Neural cell (in vitro differentiated cells): ENCODE results near the gene ARHGEF19. TPM values are rescaled to one million over a fixed set of nuclear protein-coding genes. Genes with fewer than 3 reads are reported as not detected.
"Not testable (repeated sequence)": the region's sequence is repeated elsewhere in the genome, so short reads cannot be mapped to it uniquely, and the experiment has no call there.

ENCODE experiments used
- H2AFZ ChIP-seq: fragments of 200-600, 300-800 bp; sonication (generic), shearing (Covaris generic); 2 replicates; pipeline ENCODE4 v1.6.0; 2014; ENCODE audit warnings: low read depth, mild to moderate bottlenecking, antibody characterized with exemption, low read length, moderate library complexity
- H3F3A ChIP-seq: fragments of 200-600 bp; shearing (Covaris generic); 2 replicates; pipeline ENCODE4 v1.6.1; 2016; ENCODE audit warnings: mild to moderate bottlenecking, moderate library complexity, mixed read lengths, antibody characterized with exemption, low read length; ENCODE audit not compliant: insufficient read depth, poor library complexity, severe bottlenecking
- H3K27ac ChIP-seq: fragments of 200-600, 300-800 bp; sonication (generic), shearing (Covaris generic); 2 replicates; pipeline ENCODE4 v1.5.1; 2014; ENCODE audit warnings: mild to moderate bottlenecking, low read length, moderate library complexity
- H3K27me3 ChIP-seq: fragments of 300-800, 200-600 bp; sonication (generic), shearing (Covaris generic); 2 replicates; pipeline ENCODE4 v1.6.0; 2014; ENCODE audit warnings: mild to moderate bottlenecking, low read depth, low read length, moderate library complexity; ENCODE audit not compliant: insufficient read depth
- H3K36me3 ChIP-seq: fragments of 300-800, 200-600 bp; sonication (generic), shearing (Covaris generic); 2 replicates; pipeline ENCODE4 v1.5.1; 2014; ENCODE audit warnings: mild to moderate bottlenecking, antibody characterized with exemption, low read length, moderate library complexity; ENCODE audit not compliant: insufficient read depth
- H3K4me2 ChIP-seq: fragments of 300-800, 200-600 bp; sonication (generic), shearing (Covaris generic); 2 replicates; pipeline ENCODE4 v1.6.0; 2014; ENCODE audit warnings: mild to moderate bottlenecking, low read length
- H3K4me3 ChIP-seq: fragments of 300-800, 200-600 bp; sonication (generic), shearing (Covaris generic); 2 replicates; pipeline ENCODE4 v1.5.1; 2014; ENCODE audit warnings: mild to moderate bottlenecking, low read length, moderate library complexity
- H3K79me2 ChIP-seq: fragments of 200-600 bp; shearing (Covaris generic); replicated peaks from 2 replicates; pipeline ENCODE4 v1.6.0; 2014; ENCODE audit warnings: mild to moderate bottlenecking, low read length, moderate library complexity; ENCODE audit not compliant: insufficient read depth
- H3K9ac ChIP-seq: fragments of 300-800, 200-600 bp; sonication (generic), shearing (Covaris generic); 2 replicates; pipeline ENCODE4 v1.6.1; 2016; ENCODE audit warnings: mild to moderate bottlenecking, low read length, mixed read lengths
- H3K9me2 ChIP-seq: fragments of 200-600 bp; shearing (Covaris generic); 2 replicates; pipeline ENCODE4 v1.6.1; 2016; ENCODE audit warnings: mild to moderate bottlenecking, low read length, mixed read lengths; ENCODE audit not compliant: insufficient read depth
- H3K9me3 ChIP-seq: fragments of 200-600, 300-800 bp; sonication (generic), shearing (Covaris generic); 2 replicates; pipeline ENCODE4 v1.6.1; 2016; ENCODE audit warnings: mild to moderate bottlenecking, mixed run types, low read length, moderate library complexity, mixed read lengths
- H4K20me1 ChIP-seq: fragments of 200-600 bp; shearing (Covaris generic); 2 replicates; pipeline ENCODE4 v1.6.1; 2016; ENCODE audit warnings: mild to moderate bottlenecking, mixed run types; ENCODE audit not compliant: insufficient read depth
- EP300 ChIP-seq: fragments of 450-650 bp; conservative IDR thresholded peaks from 2 replicates; pipeline ENCODE4 v1.6.1; 2014; ENCODE audit warnings: antibody characterized with exemption, mild to moderate bottlenecking, moderate library complexity; ENCODE audit not compliant: poor library complexity, severe bottlenecking
- EZH2 ChIP-seq: fragments of 200-600, 300-800 bp; shearing (Covaris generic), sonication (generic); IDR thresholded peaks from 2 replicates; pipeline ENCODE4 v1.6.1; 2014; ENCODE audit warnings: antibody characterized with exemption, low read length, borderline replicate concordance, mild to moderate bottlenecking; ENCODE audit not compliant: insufficient read depth, poor library complexity, severe bottlenecking
- MXI1 ChIP-seq: fragments of 450-650 bp; conservative IDR thresholded peaks from 2 replicates; pipeline ENCODE4 v1.6.1; 2014; ENCODE audit warnings: antibody characterized with exemption, mild to moderate bottlenecking; ENCODE audit not compliant: poor library complexity, severe bottlenecking
- POLR2AphosphoS5 ChIP-seq: IDR thresholded peaks from 2 replicates; pipeline ENCODE4 v1.6.1; 2012
- RAD21 ChIP-seq: fragments of 450-650 bp; conservative IDR thresholded peaks from 2 replicates; pipeline ENCODE4 v1.6.1; 2014; ENCODE audit warnings: antibody characterized with exemption, mild to moderate bottlenecking, moderate library complexity
- SMC3 ChIP-seq: fragments of 450-650 bp; conservative IDR thresholded peaks from 2 replicates; pipeline ENCODE4 v1.6.1; 2014; ENCODE audit warnings: antibody characterized with exemption, mild to moderate bottlenecking, moderate library complexity; ENCODE audit not compliant: poor library complexity
- TAF1 ChIP-seq: IDR thresholded peaks from 2 replicates; pipeline ENCODE4 v1.6.1; 2012; ENCODE audit warnings: low read depth
- polyA plus RNA-seq: library from polyadenylated mRNA; depleted of rRNA; stranded (reverse); fragments of >200 nt; gene quantifications from 2 replicates; pipeline ENCODE4 v1.2.3, GENCODE V29; 2014
- TF ChIP-seq, protein P1 (sequence below): fragments of 450-650 bp; IDR thresholded peaks from 2 replicates; pipeline ENCODE4 v1.5.1; 2014; ENCODE audit warnings: antibody characterized with exemption, mild to moderate bottlenecking, moderate library complexity; ENCODE audit not compliant: poor library complexity, severe bottlenecking
- TF ChIP-seq, protein P2 (sequence below): IDR thresholded peaks from 2 replicates; pipeline ENCODE4 v1.6.1; 2012; ENCODE audit warnings: borderline replicate concordance

Gene ARHGEF19
- polyA plus RNA-seq, 1 donor from 2014 or later: 0.93 TPM

DNA sequence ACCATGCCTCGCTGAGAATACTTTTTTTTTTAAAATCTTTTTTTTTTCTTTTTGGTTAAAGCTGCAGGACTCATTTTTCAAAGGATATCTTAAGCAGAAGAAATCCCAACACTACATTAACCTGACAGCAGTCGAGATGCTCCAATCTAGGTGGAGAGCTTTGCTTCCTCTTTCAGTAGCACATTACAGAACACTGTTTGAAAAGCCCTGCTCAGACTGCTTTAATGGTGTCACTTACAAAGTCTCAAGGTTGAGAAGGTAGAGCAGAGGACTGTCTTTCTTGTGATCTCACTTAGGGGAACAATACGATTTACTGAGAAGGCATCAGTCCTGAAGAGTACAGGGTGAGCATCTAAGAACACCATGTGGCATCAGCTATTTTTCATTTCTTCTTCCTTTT lies 45.5 kb upstream of the ARHGEF19 start:
- Histone ChIP-seq H3K4me3 (no peak overlapping the region), H3K4me2 (no peak overlapping the region), H2AFZ (no peak overlapping the region), H3K9me2 (no peaks in the 10 kb centered on the region), H3K27ac (no peak overlapping the region), H3K9me3 (no peaks in the 10 kb centered on the region), H3K79me2 (no peaks in the 10 kb centered on the region), H3K9ac (no peak overlapping the region), H4K20me1 (no peaks in the 10 kb centered on the region), H3K27me3 (no peaks in the 10 kb centered on the region), H3K36me3 (peaks cover 11% of the 10 kb centered on the region), H3F3A (no peaks in the 10 kb centered on the region)
- no peak for TF ChIP-seq SMC3
- TF ChIP-seq, protein P1, sequence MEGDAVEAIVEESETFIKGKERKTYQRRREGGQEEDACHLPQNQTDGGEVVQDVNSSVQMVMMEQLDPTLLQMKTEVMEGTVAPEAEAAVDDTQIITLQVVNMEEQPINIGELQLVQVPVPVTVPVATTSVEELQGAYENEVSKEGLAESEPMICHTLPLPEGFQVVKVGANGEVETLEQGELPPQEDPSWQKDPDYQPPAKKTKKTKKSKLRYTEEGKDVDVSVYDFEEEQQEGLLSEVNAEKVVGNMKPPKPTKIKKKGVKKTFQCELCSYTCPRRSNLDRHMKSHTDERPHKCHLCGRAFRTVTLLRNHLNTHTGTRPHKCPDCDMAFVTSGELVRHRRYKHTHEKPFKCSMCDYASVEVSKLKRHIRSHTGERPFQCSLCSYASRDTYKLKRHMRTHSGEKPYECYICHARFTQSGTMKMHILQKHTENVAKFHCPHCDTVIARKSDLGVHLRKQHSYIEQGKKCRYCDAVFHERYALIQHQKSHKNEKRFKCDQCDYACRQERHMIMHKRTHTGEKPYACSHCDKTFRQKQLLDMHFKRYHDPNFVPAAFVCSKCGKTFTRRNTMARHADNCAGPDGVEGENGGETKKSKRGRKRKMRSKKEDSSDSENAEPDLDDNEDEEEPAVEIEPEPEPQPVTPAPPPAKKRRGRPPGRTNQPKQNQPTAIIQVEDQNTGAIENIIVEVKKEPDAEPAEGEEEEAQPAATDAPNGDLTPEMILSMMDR: no peak
- no peak for TF ChIP-seq RAD21
- no peak for TF ChIP-seq TAF1
- no peak for TF ChIP-seq EZH2
- TF ChIP-seq, protein P2, sequence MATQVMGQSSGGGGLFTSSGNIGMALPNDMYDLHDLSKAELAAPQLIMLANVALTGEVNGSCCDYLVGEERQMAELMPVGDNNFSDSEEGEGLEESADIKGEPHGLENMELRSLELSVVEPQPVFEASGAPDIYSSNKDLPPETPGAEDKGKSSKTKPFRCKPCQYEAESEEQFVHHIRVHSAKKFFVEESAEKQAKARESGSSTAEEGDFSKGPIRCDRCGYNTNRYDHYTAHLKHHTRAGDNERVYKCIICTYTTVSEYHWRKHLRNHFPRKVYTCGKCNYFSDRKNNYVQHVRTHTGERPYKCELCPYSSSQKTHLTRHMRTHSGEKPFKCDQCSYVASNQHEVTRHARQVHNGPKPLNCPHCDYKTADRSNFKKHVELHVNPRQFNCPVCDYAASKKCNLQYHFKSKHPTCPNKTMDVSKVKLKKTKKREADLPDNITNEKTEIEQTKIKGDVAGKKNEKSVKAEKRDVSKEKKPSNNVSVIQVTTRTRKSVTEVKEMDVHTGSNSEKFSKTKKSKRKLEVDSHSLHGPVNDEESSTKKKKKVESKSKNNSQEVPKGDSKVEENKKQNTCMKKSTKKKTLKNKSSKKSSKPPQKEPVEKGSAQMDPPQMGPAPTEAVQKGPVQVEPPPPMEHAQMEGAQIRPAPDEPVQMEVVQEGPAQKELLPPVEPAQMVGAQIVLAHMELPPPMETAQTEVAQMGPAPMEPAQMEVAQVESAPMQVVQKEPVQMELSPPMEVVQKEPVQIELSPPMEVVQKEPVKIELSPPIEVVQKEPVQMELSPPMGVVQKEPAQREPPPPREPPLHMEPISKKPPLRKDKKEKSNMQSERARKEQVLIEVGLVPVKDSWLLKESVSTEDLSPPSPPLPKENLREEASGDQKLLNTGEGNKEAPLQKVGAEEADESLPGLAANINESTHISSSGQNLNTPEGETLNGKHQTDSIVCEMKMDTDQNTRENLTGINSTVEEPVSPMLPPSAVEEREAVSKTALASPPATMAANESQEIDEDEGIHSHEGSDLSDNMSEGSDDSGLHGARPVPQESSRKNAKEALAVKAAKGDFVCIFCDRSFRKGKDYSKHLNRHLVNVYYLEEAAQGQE: no peak
- TF ChIP-seq EP300: no peak
- TF ChIP-seq MXI1: no peak
- TF ChIP-seq POLR2AphosphoS5: no peak

DNA sequence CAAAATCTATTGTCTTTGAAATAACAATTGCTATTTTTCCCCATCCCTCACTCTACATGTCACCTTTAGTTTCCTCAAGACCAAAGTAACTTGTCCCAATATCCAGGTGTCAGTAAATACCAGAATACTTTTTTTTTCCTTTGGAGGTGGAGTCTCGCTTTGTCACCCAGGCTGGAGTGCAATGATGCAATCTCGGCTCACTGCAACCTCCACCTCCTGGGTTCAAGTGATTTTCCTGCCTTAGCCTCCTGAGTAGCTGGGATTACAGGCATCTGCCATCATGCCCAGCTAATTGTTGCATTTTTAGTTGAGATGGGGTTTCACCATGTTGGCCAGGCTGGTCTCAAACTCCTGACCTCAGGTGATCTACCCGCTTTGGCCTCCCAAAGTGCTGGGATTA lies 45.1 kb upstream of the ARHGEF19 start:
- H3K9ac ChIP-seq, H4K20me1 ChIP-seq: not testable (repeated sequence)

DNA sequence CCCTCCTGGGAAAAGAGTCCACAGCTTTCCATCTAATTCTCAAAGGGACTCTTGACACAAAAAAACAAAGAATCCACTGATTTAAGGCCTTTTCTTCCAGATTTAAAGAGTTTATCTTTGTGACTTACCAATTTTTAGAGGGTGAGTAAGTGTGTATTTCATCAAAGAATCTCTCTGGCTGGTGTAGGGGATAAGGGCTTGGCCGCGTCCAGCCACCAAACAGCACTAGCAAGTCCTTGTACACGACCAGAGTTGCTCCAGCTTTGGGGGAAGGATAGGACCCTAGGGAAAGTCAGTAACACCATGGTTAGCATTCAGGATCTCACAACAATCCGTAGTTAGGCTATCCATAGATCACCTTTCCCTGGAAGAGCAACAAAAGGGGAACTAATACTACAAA lies 44.0 kb upstream of the ARHGEF19 start:
- H3K27me3 ChIP-seq: no peaks in the 10 kb centered on the region
- TF ChIP-seq, protein P1: no peak
- no peak for TF ChIP-seq POLR2AphosphoS5
- no peak overlapping the region for H3K9ac ChIP-seq
- H2AFZ ChIP-seq: no peak overlapping the region
- H4K20me1 ChIP-seq: no peaks in the 10 kb centered on the region
- H3K9me2 ChIP-seq: no peaks in the 10 kb centered on the region
- H3F3A ChIP-seq: no peaks in the 10 kb centered on the region
- H3K4me3 ChIP-seq: no peak overlapping the region
- H3K9me3 ChIP-seq: no peaks in the 10 kb centered on the region
- no peak overlapping the region for H3K27ac ChIP-seq
- no peaks in the 10 kb centered on the region for H3K79me2 ChIP-seq
- H3K4me2 ChIP-seq: no peak overlapping the region
- peaks cover 11% of the 10 kb centered on the region for H3K36me3 ChIP-seq

More for the DNA sequence above, 45.1 kb upstream of the ARHGEF19 start:
- not testable (repeated sequence) for H3K9me2 ChIP-seq, H2AFZ ChIP-seq, H3K27me3 ChIP-seq, H3K4me2 ChIP-seq, H3K9me3 ChIP-seq, H3K4me3 ChIP-seq, H3K27ac ChIP-seq, H3K79me2 ChIP-seq, H3F3A ChIP-seq
- peaks cover 11% of the 10 kb centered on the region for H3K36me3 ChIP-seq
